K562 (cell line): ENCODE results near the gene INHBE. TPM values are rescaled to one million over a fixed set of nuclear protein-coding genes. Genes with fewer than 3 reads are reported as not detected.

Experiments used
- ATF7 ChIP-seq: fragments of 450-650 bp; IDR thresholded peaks from 2 replicates; pipeline ENCODE4 v1.7.1; 2014; ENCODE audit warnings: mild to moderate bottlenecking, moderate library complexity
- FOSL1 ChIP-seq: fragments of 200-800 bp; sonication (Bioruptor generic); conservative IDR thresholded peaks from 2 replicates; pipeline ENCODE4 v1.6.1; 2016; ENCODE audit warnings: missing genetic modification characterization, missing compliant biosample characterization
- KDM1A ChIP-seq, 2 experiments: fragments of 450-650 bp; IDR thresholded peaks; 2 replicates each; pipeline ENCODE4 v1.6.1; 2016; ENCODE audit warnings: mild to moderate bottlenecking in 2 of 2
- MCM5 ChIP-seq: fragments of 450-650 bp; IDR thresholded peaks from 2 replicates; pipeline ENCODE4 v1.6.1; 2016; ENCODE audit warnings: low read depth
- NFXL1 ChIP-seq: fragments of 450-650 bp; formaldehyde crosslinking; IDR thresholded peaks from 2 replicates; pipeline ENCODE4 v1.4.0; 2021; ENCODE audit warnings: mild to moderate bottlenecking
- RB1 ChIP-seq: fragments of 450-650 bp; IDR thresholded peaks from 2 replicates; pipeline ENCODE4 v1.6.1; 2017; ENCODE audit warnings: low read depth, mild to moderate bottlenecking
- RBM22 ChIP-seq: fragments of 200-400 bp; formaldehyde crosslinking; IDR thresholded peaks from 2 replicates; pipeline ENCODE4 v1.6.1; 2018; ENCODE audit warnings: low read length, low read depth; ENCODE audit not compliant: poor library complexity, severe bottlenecking
- STAG1 ChIP-seq: sonication (generic); formaldehyde crosslinking; IDR thresholded peaks from 2 replicates; pipeline ENCODE4 v1.5.0; 2020; ENCODE audit warnings: missing genetic modification reagents, borderline replicate concordance
- TAF1 ChIP-seq: IDR thresholded peaks from 2 replicates; pipeline ENCODE4 v1.6.1; 2011; ENCODE audit warnings: mild to moderate bottlenecking, low read length, moderate library complexity; ENCODE audit not compliant: insufficient read depth, control insufficient read depth, severe bottlenecking; ENCODE audit errors: extremely low read depth
- TEAD1 ChIP-seq, 2 experiments: fragments of 450-650 bp in 1 of 2; sonication (generic) in 1 of 2; formaldehyde crosslinking; IDR thresholded peaks; 2 replicates each; pipeline versions ENCODE4 v1.4.0 to v1.8.0; 2020 to 2022; ENCODE audit warnings: mild to moderate bottlenecking in 2 of 2, missing genetic modification reagents in 1 of 2
- ZNF124 ChIP-seq: sonication (generic); formaldehyde crosslinking; IDR thresholded peaks from 2 replicates; pipeline ENCODE4 v1.8.1; 2022; ENCODE audit warnings: missing genetic modification reagents
- ZNF143 ChIP-seq: sonication (generic); formaldehyde crosslinking; IDR thresholded peaks from 2 replicates; pipeline ENCODE4 v1.9.0; 2022; ENCODE audit warnings: mild to moderate bottlenecking, missing genetic modification reagents
- ZNF165 ChIP-seq: fragments of 250-450 bp; sonication (Bioruptor Pico); IDR thresholded peaks from 2 replicates; pipeline ENCODE4 v1.4.0; 2020; ENCODE audit warnings: borderline replicate concordance
- ZNF76 ChIP-seq: fragments of 250-450 bp; sonication (Bioruptor Pico); IDR thresholded peaks from 2 replicates; pipeline ENCODE4 v1.4.0; 2020; ENCODE audit warnings: mild to moderate bottlenecking, moderate library complexity, borderline replicate concordance
- polyA plus RNA-seq, 8 experiments: library from polyadenylated mRNA; depleted of rRNA in 4 of 8; stranded (reverse) in 5 of 8; unstranded in 3 of 8; fragments of >200 nt; fragmentation: Nextera tagmentation in 2 of 8; fragmentation: Illumina TruSeq in 1 of 8; extraction: Ambion mirVana in 2 of 8; extraction: Trizol in 1 of 8; gene quantifications; 2 replicates each; pipeline versions ENCODE4 v1.2.1 to v1.2.3, GENCODE V29; 2011 to 2014; ENCODE audit warnings: inconsistent platforms in 1 of 8, missing spikeins in 1 of 8
- total RNA-seq, 7 experiments: library from RNA; depleted of rRNA in 6 of 7; stranded (reverse); fragments of >200 nt in 6 of 7; fragmentation: Illumina TruSeq in 2 of 7; extraction: Trizol in 2 of 7; gene quantifications; 2 replicates each; pipeline versions ENCODE4 v1.2.1 to v1.2.3, GENCODE V29; 2011 to 2021; ENCODE audit warnings: low replicate concordance in 1 of 7
- TF ChIP-seq, protein P1 (sequence below): fragments of 250-450 bp; sonication (Bioruptor Pico); IDR thresholded peaks from 2 replicates; pipeline ENCODE4 v1.5.0; 2021; ENCODE audit warnings: mild to moderate bottlenecking, borderline replicate concordance
- TF ChIP-seq, protein P2 (sequence below): sonication (generic); formaldehyde crosslinking; IDR thresholded peaks from 2 replicates; pipeline ENCODE4 v1.8.0; 2023; ENCODE audit warnings: mild to moderate bottlenecking, missing genetic modification reagents
- TF ChIP-seq, protein P3 (sequence below): sonication (generic); formaldehyde crosslinking; IDR thresholded peaks from 2 replicates; pipeline ENCODE4 v1.9.0; 2022; ENCODE audit warnings: mild to moderate bottlenecking, missing genetic modification reagents
- TF ChIP-seq, protein P4 (sequence below): sonication (generic); formaldehyde crosslinking; IDR thresholded peaks from 2 replicates; pipeline ENCODE4 v1.8.0; 2022; ENCODE audit warnings: mild to moderate bottlenecking, missing genetic modification reagents
- TF ChIP-seq, protein P5 (sequence below), 2 experiments: fragments of 450-650 bp in 1 of 2; sonication (generic) in 1 of 2; formaldehyde crosslinking in 1 of 2; IDR thresholded peaks in 1 of 2; conservative IDR thresholded peaks in 1 of 2; 2 replicates each; pipeline versions ENCODE4 v1.6.1 to v1.8.1; 2016 to 2023; ENCODE audit warnings: mild to moderate bottlenecking in 2 of 2, moderate library complexity in 2 of 2, inconsistent platforms in 1 of 2, missing genetic modification reagents in 1 of 2

The INHBE gene
- total and polyA plus RNA-seq, 9 of the 15 experiments (the other 6 are each of a cell fraction or from before 2014, with no cell fraction given), result 0.94 to 9.9 (median 7.3) TPM

GRCh38 chr12:57459055-57459749 is 4.1 kb downstream of the INHBE start (continued):
- TF ChIP-seq TEAD1 (CRISPR knock-in tag; IDR thresholded peaks at IDR 0.05), result peak in 1 of 2 experiments; percentile 72; a peak in 2 of 4 replicates
- no peak for TF ChIP-seq ZNF76 (CRISPR knock-in tag)
- TF ChIP-seq, protein P1, sequence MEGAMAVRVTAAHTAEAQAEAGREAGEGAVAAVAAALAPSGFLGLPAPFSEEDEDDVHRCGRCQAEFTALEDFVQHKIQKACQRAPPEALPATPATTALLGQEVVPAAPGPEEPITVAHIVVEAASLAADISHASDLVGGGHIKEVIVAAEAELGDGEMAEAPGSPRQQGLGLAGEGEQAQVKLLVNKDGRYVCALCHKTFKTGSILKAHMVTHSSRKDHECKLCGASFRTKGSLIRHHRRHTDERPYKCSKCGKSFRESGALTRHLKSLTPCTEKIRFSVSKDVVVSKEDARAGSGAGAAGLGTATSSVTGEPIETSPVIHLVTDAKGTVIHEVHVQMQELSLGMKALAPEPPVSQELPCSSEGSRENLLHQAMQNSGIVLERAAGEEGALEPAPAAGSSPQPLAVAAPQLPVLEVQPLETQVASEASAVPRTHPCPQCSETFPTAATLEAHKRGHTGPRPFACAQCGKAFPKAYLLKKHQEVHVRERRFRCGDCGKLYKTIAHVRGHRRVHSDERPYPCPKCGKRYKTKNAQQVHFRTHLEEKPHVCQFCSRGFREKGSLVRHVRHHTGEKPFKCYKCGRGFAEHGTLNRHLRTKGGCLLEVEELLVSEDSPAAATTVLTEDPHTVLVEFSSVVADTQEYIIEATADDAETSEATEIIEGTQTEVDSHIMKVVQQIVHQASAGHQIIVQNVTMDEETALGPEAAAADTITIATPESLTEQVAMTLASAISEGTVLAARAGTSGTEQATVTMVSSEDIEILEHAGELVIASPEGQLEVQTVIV, result no peak
- TF ChIP-seq, protein P2, sequence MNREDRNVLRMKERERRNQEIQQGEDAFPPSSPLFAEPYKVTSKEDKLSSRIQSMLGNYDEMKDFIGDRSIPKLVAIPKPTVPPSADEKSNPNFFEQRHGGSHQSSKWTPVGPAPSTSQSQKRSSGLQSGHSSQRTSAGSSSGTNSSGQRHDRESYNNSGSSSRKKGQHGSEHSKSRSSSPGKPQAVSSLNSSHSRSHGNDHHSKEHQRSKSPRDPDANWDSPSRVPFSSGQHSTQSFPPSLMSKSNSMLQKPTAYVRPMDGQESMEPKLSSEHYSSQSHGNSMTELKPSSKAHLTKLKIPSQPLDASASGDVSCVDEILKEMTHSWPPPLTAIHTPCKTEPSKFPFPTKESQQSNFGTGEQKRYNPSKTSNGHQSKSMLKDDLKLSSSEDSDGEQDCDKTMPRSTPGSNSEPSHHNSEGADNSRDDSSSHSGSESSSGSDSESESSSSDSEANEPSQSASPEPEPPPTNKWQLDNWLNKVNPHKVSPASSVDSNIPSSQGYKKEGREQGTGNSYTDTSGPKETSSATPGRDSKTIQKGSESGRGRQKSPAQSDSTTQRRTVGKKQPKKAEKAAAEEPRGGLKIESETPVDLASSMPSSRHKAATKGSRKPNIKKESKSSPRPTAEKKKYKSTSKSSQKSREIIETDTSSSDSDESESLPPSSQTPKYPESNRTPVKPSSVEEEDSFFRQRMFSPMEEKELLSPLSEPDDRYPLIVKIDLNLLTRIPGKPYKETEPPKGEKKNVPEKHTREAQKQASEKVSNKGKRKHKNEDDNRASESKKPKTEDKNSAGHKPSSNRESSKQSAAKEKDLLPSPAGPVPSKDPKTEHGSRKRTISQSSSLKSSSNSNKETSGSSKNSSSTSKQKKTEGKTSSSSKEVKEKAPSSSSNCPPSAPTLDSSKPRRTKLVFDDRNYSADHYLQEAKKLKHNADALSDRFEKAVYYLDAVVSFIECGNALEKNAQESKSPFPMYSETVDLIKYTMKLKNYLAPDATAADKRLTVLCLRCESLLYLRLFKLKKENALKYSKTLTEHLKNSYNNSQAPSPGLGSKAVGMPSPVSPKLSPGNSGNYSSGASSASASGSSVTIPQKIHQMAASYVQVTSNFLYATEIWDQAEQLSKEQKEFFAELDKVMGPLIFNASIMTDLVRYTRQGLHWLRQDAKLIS (CRISPR knock-in tag), result peak; percentile 45; the same call in 1 of the 2 replicates
- no peak for TF ChIP-seq MCM5
- TF ChIP-seq, protein P3, sequence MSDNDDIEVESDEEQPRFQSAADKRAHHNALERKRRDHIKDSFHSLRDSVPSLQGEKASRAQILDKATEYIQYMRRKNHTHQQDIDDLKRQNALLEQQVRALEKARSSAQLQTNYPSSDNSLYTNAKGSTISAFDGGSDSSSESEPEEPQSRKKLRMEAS (CRISPR knock-in tag), result peak; percentile 57
- TF ChIP-seq, protein P4, sequence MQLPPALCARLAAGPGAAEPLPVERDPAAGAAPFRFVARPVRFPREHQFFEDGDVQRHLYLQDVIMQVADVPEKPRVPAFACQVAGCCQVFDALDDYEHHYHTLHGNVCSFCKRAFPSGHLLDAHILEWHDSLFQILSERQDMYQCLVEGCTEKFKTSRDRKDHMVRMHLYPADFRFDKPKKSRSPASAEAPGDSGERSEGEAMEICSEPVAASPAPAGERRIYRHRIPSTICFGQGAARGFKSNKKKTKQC (CRISPR knock-in tag), result peak; percentile 68; the same call in 1 of the 2 replicates
- peak; percentile 33 for TF ChIP-seq TAF1
- TF ChIP-seq ZNF143, result peak; percentile 45; the same call in 1 of the 2 replicates
- peak; percentile 82 for TF ChIP-seq ATF7
- TF ChIP-seq STAG1, result peak; percentile 79; the same call in 1 of the 2 replicates
- TF ChIP-seq RB1, result peak; percentile 45; the same call in 1 of the 2 replicates
- TF ChIP-seq KDM1A (IDR thresholded peaks at IDR 0.05), result peak in 1 of 2 experiments; percentile 74; a peak in 3 of 4 replicates
- 0 out of 2 replicates have a peak, but pooled peaks have one; percentile 15 for TF ChIP-seq ZNF165 (CRISPR knock-in tag)
- peak; percentile 48; the same call in 1 of the 2 replicates for TF ChIP-seq FOSL1
- no peak for TF ChIP-seq ZNF124 (CRISPR knock-in tag)
- TF ChIP-seq RBM22, result no peak
- TF ChIP-seq NFXL1 (CRISPR knock-in tag), result no peak
- TF ChIP-seq, protein P5, sequence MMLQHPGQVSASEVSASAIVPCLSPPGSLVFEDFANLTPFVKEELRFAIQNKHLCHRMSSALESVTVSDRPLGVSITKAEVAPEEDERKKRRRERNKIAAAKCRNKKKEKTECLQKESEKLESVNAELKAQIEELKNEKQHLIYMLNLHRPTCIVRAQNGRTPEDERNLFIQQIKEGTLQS (IDR thresholded peaks at IDR 0.05), result no peak
- TF ChIP-seq, protein P5 (CRISPR knock-in tag; conservative IDR thresholded peaks at IDR 0.05), result peak; percentile 50; the same call in 1 of the 2 replicates
